Fibroblast of skin of scalp (primary cell): Measurements from ENCODE around the gene MAP6.
A peak's percentile ranks its signal among the peaks of the same experiment; 100 is the strongest.
"Not testable (repeated sequence)": the region's sequence is repeated elsewhere in the genome, so short reads cannot be mapped to it uniquely, and the experiment has no call there.

ENCODE experiments used
- DNase-seq: peaks from one replicate; pipeline ENCODE4 v3.0.0-alpha.2; 2013

Gene MAP6

GRCh38 chr11:75589933-75590332 lies 78.9 kb downstream of the MAP6 start:
- DNase-seq, result no peak

GRCh38 chr11:75589051-75589450 lies 79.8 kb downstream of the MAP6 start:
- no peak for DNase-seq

GRCh38 chr11:75588051-75588481 lies 80.8 kb downstream of the MAP6 start:
- DNase-seq, result no peak

- no peak for DNase-seq
These were observed 82.4 kb downstream of the MAP6 start for GRCh38 chr11:75586395-75586794.

- no peak for DNase-seq
These were observed 83.6 kb downstream of the MAP6 start for GRCh38 chr11:75585293-75585670.

- not testable (repeated sequence) for DNase-seq
These were observed 84.1 kb downstream of the MAP6 start for GRCh38 chr11:75584659-75585292.

- DNase-seq, result peak; percentile 80
These were observed 84.8 kb downstream of the MAP6 start for GRCh38 chr11:75583718-75584658.

- peak; percentile 87 for DNase-seq
These were observed 85.7 kb downstream of the MAP6 start for GRCh38 chr11:75582895-75583717.

GRCh38 chr11:75582506-75582894 lies 86.3 kb downstream of the MAP6 start:
- DNase-seq, result no peak

- no peak for DNase-seq
These were observed 89.0 kb downstream of the MAP6 start for GRCh38 chr11:75579841-75580240.

- DNase-seq, result peak; percentile 55
These were observed 89.9 kb downstream of the MAP6 start for GRCh38 chr11:75578977-75579376.

GRCh38 chr11:75577207-75577606 lies 91.6 kb downstream of the MAP6 start:
- peak; percentile 50 for DNase-seq

GRCh38 chr11:75576499-75576918 lies 92.3 kb downstream of the MAP6 start:
- peak; percentile 89 for DNase-seq

- no peak for DNase-seq
These were observed 92.8 kb downstream of the MAP6 start for GRCh38 chr11:75576017-75576416.

- peak; percentile 49 for DNase-seq
These were observed 93.9 kb downstream of the MAP6 start for GRCh38 chr11:75574698-75575602.

- DNase-seq, result no peak
These were observed 96.1 kb downstream of the MAP6 start for GRCh38 chr11:75572744-75573143.

GRCh38 chr11:75571625-75572024 lies 97.2 kb downstream of the MAP6 start:
- no peak for DNase-seq

GRCh38 chr11:75570559-75571139 lies 98.2 kb downstream of the MAP6 start:
- DNase-seq, result no peak

GRCh38 chr11:75568616-75569219 lies 100.1 kb downstream of the MAP6 start:
- DNase-seq, result no peak

- DNase-seq, result no peak
These were observed 100.9 kb downstream of the MAP6 start for GRCh38 chr11:75567971-75568370.

GRCh38 chr11:75566763-75567279 lies 102.0 kb downstream of the MAP6 start:
- no peak for DNase-seq
